Activated CD4-positive, alpha-beta T cell treated with anti-CD3 and anti-CD28 coated beads for 4 hours (primary cell): Measurements from ENCODE around the gene SEC14L5.

Source experiments
- DNase-seq, 2 donors: peaks; one replicate each; pipeline ENCODE4 v3.0.0-alpha.2; 2020

SEC14L5 gene

GRCh38 chr16:5017678-5017969, 59.5 kb downstream of the SEC14L5 start:
- no peak for DNase-seq

- no peak for DNase-seq
Observed at GRCh38 chr16:5018793-5019192, 60.7 kb downstream of the SEC14L5 start.

- DNase-seq, result no peak
Observed at GRCh38 chr16:5019775-5020174, 61.6 kb downstream of the SEC14L5 start.

- DNase-seq, result no peak
Observed at GRCh38 chr16:5020551-5020950, 62.4 kb downstream of the SEC14L5 start.

- DNase-seq, result no peak
Observed at GRCh38 chr16:5022521-5022920, 64.4 kb downstream of the SEC14L5 start.

- DNase-seq, result no peak
Observed at GRCh38 chr16:5024632-5025031, 66.5 kb downstream of the SEC14L5 start.

GRCh38 chr16:5025171-5025632, 67.1 kb downstream of the SEC14L5 start:
- DNase-seq, result no peak

GRCh38 chr16:5026664-5027063, 68.5 kb downstream of the SEC14L5 start:
- no peak for DNase-seq

GRCh38 chr16:5027086-5027485, 69.0 kb downstream of the SEC14L5 start:
- no peak for DNase-seq

GRCh38 chr16:5027575-5028235, 69.6 kb downstream of the SEC14L5 start:
- DNase-seq, result no peak

GRCh38 chr16:5028950-5029475, 70.9 kb downstream of the SEC14L5 start:
- no peak for DNase-seq

- no peak for DNase-seq
Observed at GRCh38 chr16:5030251-5030870, 72.2 kb downstream of the SEC14L5 start.

- no peak for DNase-seq
Observed at GRCh38 chr16:5031601-5032000, 73.5 kb downstream of the SEC14L5 start.

GRCh38 chr16:5032748-5033167, 74.6 kb downstream of the SEC14L5 start:
- DNase-seq, result no peak

- peak; percentile 79 to 83 for DNase-seq
Observed at GRCh38 chr16:5033256-5034166, 75.4 kb downstream of the SEC14L5 start, which contains the start of gene NAGPA. TSS of gene NAGPA (minus strand) at chr16:5033935. CDS start at chr16:5033914, 21 bp downstream.

GRCh38 chr16:5034167-5034523, 76.0 kb downstream of the SEC14L5 start:
- DNase-seq, result no peak

GRCh38 chr16:5035909-5036227, 77.7 kb downstream of the SEC14L5 start:
- no peak for DNase-seq

GRCh38 chr16:5036228-5037156, 78.4 kb downstream of the SEC14L5 start:
- DNase-seq, result no peak

- DNase-seq, result no peak
Observed at GRCh38 chr16:5040451-5040850, 82.3 kb downstream of the SEC14L5 start.

GRCh38 chr16:5041600-5042133, 83.5 kb downstream of the SEC14L5 start:
- DNase-seq, result no peak

- DNase-seq, result no peak
Observed at GRCh38 chr16:5042574-5043171, 84.5 kb downstream of the SEC14L5 start.

GRCh38 chr16:5044011-5044540, 85.9 kb downstream of the SEC14L5 start:
- no peak for DNase-seq
